Effector memory CD4-positive, alpha-beta T cell (primary cell): ENCODE measurements around the gene DVL2.

Experiments used
- DNase-seq, 3 donors: peaks; one replicate each; pipeline ENCODE4 v3.0.0-alpha.2; 2020
- H3K27ac ChIP-seq: 2 replicates; pipeline ENCODE4 v1.7.0; 2013; ENCODE audit warnings: mild to moderate bottlenecking, low read length, moderate library complexity; ENCODE audit not compliant: insufficient read depth, poor library complexity, severe bottlenecking
- H3K27me3 ChIP-seq: replicated peaks from 2 replicates; pipeline ENCODE4 v1.7.0; 2013; ENCODE audit warnings: mild to moderate bottlenecking, low read length; ENCODE audit not compliant: insufficient read depth, control insufficient read depth, poor library complexity, severe bottlenecking
- H3K36me3 ChIP-seq: 2 replicates; pipeline ENCODE4 v1.7.0; 2013; ENCODE audit warnings: mild to moderate bottlenecking, low read length, moderate library complexity; ENCODE audit not compliant: control insufficient read depth, insufficient read depth
- H3K4me1 ChIP-seq: 2 replicates; pipeline ENCODE4 v1.7.0; 2013; ENCODE audit warnings: low read length, mild to moderate bottlenecking; ENCODE audit not compliant: control insufficient read depth, insufficient read depth, poor library complexity, severe bottlenecking
- H3K4me3 ChIP-seq: 2 replicates; pipeline ENCODE4 v1.7.0; 2013; ENCODE audit warnings: low read length, low read depth, mild to moderate bottlenecking; ENCODE audit not compliant: insufficient read depth, poor library complexity, severe bottlenecking
- H3K9me3 ChIP-seq: 2 replicates; pipeline ENCODE4 v1.7.0; 2013; ENCODE audit warnings: mild to moderate bottlenecking, low read length, moderate library complexity; ENCODE audit not compliant: control insufficient read depth

The DVL2 gene

GRCh38 chr17:7237761-7238419 lies 3.6 kb upstream of the DVL2 start:
- H3K9me3 ChIP-seq: no peaks in the 10 kb centered on the region
- peak overlapping the region; percentile 89 for H3K27ac ChIP-seq
- peaks cover 21% of the 10 kb centered on the region for H3K36me3 ChIP-seq
- peak; percentile 56 to 75 (median 62) for DNase-seq
- H3K27me3 ChIP-seq: no peaks in the 10 kb centered on the region
- peaks cover 40% of the 10 kb centered on the region for H3K4me1 ChIP-seq
- peak overlapping the region; percentile 95 for H3K4me3 ChIP-seq

- H3K4me1 ChIP-seq: peaks cover 40% of the 10 kb centered on the region
- peak overlapping the region; percentile 95 for H3K4me3 ChIP-seq
- no peaks in the 10 kb centered on the region for H3K9me3 ChIP-seq
- no peaks in the 10 kb centered on the region for H3K27me3 ChIP-seq
- peaks cover 21% of the 10 kb centered on the region for H3K36me3 ChIP-seq
- H3K27ac ChIP-seq: peak overlapping the region; percentile 89
- no peak for DNase-seq
Measured at GRCh38 chr17:7237266-7237760, 3.0 kb upstream of the DVL2 start.

GRCh38 chr17:7236808-7237207 lies 2.5 kb upstream of the DVL2 start:
- peaks cover 40% of the 10 kb centered on the region for H3K4me1 ChIP-seq
- H3K4me3 ChIP-seq: no peak overlapping the region
- no peak for DNase-seq
- peak overlapping the region; percentile 89 for H3K27ac ChIP-seq
- no peaks in the 10 kb centered on the region for H3K9me3 ChIP-seq
- H3K27me3 ChIP-seq: no peaks in the 10 kb centered on the region
- H3K36me3 ChIP-seq: peaks cover 21% of the 10 kb centered on the region

DNA sequence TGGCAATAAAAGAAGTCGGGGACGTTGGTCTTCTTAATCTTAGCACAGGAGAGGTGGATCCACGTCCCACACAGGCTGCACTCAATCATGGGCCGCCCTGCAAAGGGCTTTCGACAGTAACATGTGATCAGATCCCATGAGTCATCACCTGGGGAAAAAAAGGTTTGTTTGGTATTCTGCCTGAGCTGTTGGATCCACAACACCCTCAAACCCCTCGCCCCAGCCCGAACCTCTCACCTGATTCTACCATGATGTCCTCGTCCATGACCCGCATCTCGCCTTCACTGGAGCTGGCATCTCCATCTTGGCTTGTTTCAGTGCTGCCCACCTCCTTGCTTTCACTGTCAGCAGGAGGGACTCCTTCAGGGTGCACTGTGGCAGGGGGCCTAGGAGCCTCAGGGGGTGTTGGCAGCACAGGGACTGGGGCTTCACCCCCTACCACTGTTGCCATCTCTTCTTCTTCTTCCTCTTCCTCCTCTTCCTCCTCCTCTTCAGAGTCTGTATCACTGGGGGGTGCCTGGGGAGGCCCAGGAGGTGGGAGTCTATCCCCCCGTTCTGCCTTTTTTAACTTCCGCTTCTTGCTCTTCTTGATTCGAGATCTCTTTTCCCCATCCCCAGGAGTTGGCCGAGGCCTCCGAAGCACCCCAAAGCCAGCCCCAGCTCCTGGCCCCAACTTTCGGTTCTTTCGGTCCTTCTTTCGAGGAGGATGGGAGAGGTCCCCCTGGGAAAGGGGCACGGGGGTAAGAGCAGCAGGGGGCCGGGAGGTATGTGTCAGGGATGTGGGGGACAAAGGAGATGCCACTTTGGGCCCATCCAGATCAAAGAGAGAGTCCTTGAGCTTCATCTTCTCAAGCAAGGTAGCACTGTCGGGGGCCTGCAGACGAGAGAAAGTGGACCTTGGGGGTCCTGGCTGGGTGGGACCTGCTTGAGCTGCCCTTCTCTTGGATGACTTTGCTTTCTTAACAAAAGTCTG lies 1.7 kb upstream of the DVL2 start:
- Histone ChIP-seq H3K27ac (no peak overlapping the region), H3K36me3 (peaks cover 21% of the 10 kb centered on the region), H3K4me1 (peaks cover 32% of the 10 kb centered on the region), H3K27me3 (no peaks in the 10 kb centered on the region), H3K4me3 (no peak overlapping the region), H3K9me3 (no peaks in the 10 kb centered on the region)
- no peak for DNase-seq

GRCh38 chr17:7233701-7234082 lies 625 bp downstream of the DVL2 start:
- H3K27ac ChIP-seq: peak overlapping the region; percentile 78
- peaks cover 32% of the 10 kb centered on the region for H3K36me3 ChIP-seq
- H3K27me3 ChIP-seq: no peaks in the 10 kb centered on the region
- H3K4me3 ChIP-seq: peak overlapping the region; percentile 76
- peaks cover 21% of the 10 kb centered on the region for H3K4me1 ChIP-seq
- no peaks in the 10 kb centered on the region for H3K9me3 ChIP-seq
- no peak for DNase-seq

- no peak for DNase-seq
- peaks cover 42% of the 10 kb centered on the region for H3K36me3 ChIP-seq
- peaks cover 14% of the 10 kb centered on the region for H3K4me1 ChIP-seq
- no peaks in the 10 kb centered on the region for H3K9me3 ChIP-seq
- H3K4me3 ChIP-seq: no peak overlapping the region
- no peaks in the 10 kb centered on the region for H3K27me3 ChIP-seq
- no peak overlapping the region for H3K27ac ChIP-seq
Measured at GRCh38 chr17:7232114-7232513, 2.2 kb downstream of the DVL2 start.

GRCh38 chr17:7229504-7229903 lies 4.8 kb downstream of the DVL2 start:
- Histone ChIP-seq H3K36me3 (peaks cover 50% of the 10 kb centered on the region), H3K4me1 (peaks cover 6% of the 10 kb centered on the region), H3K27me3 (no peaks in the 10 kb centered on the region), H3K9me3 (no peaks in the 10 kb centered on the region), H3K4me3 (no peak overlapping the region), H3K27ac (no peak overlapping the region)
- no peak for DNase-seq

GRCh38 chr17:7228920-7229319 lies 5.4 kb downstream of the DVL2 start:
- DNase-seq: no peak
- no peak overlapping the region for H3K27ac ChIP-seq
- peaks cover 54% of the 10 kb centered on the region for H3K36me3 ChIP-seq
- no peaks in the 10 kb centered on the region for H3K9me3 ChIP-seq
- H3K4me3 ChIP-seq: no peak overlapping the region
- peaks cover 5% of the 10 kb centered on the region for H3K4me1 ChIP-seq
- no peaks in the 10 kb centered on the region for H3K27me3 ChIP-seq

- DNase-seq: no peak
- no peak overlapping the region for H3K27ac ChIP-seq
- H3K36me3 ChIP-seq: peaks cover 71% of the 10 kb centered on the region
Measured at GRCh38 chr17:7226721-7227710, 7.3 kb downstream of the DVL2 start.

More at GRCh38 chr17:7226721-7227710, 7.3 kb downstream of the DVL2 start:
- Histone ChIP-seq H3K9me3 (no peaks in the 10 kb centered on the region), H3K27me3 (no peaks in the 10 kb centered on the region), H3K4me3 (no peak overlapping the region), H3K4me1 (no peaks in the 10 kb centered on the region)
